T47D (cell line): Measurements from ENCODE around the gene NOX3.
"Not testable (repeated sequence)": the region's sequence is repeated elsewhere in the genome, so short reads cannot be mapped to it uniquely, and the experiment has no call there.

Experiments
- DNase-seq, 2 experiments: peaks; one replicate each; pipeline versions ENCODE4 v3.0.0 to v3.0.0-alpha.2; 2011 to 2012; ENCODE audit warnings: low read depth in 1 of 2, low spot score in 1 of 2
- JUND ChIP-seq: IDR thresholded peaks from 2 replicates; pipeline ENCODE4 v1.6.1; 2012; ENCODE audit warnings: low read depth
- in situ Hi-C: cut with HindIII; loops from 2 replicates; pipeline ENCODE4 v1.10.0; 2016; ENCODE audit warnings: low sequenced_read_pairs, low pct_unique_long_range_greater_than_20kb

Gene NOX3

GRCh38 chr6:155452576-155452975 is 3.1 kb downstream of the NOX3 start:
- TF ChIP-seq JUND: no peak
- DNase-seq: no peak
- in situ Hi-C loops: no loop called here

- in situ Hi-C loops, DNase-seq: not testable (repeated sequence)
Measured at GRCh38 chr6:155451530-155451929, 4.1 kb downstream of the NOX3 start.

GRCh38 chr6:155450240-155450581 is 5.4 kb downstream of the NOX3 start:
- in situ Hi-C loops: no loop called here
- no peak for TF ChIP-seq JUND
- no peak for DNase-seq

GRCh38 chr6:155449450-155450239 is 6.0 kb downstream of the NOX3 start:
- in situ Hi-C loops: no loop called here
- no peak for TF ChIP-seq JUND
- DNase-seq: no peak

- in situ Hi-C loops: no loop called here
- no peak for TF ChIP-seq JUND
- no peak for DNase-seq
Measured at GRCh38 chr6:155448668-155449449, 6.8 kb downstream of the NOX3 start.

GRCh38 chr6:155447949-155448348 is 7.7 kb downstream of the NOX3 start:
- in situ Hi-C loops: no loop called here
- TF ChIP-seq JUND: no peak
- no peak for DNase-seq

- DNase-seq: no peak
- TF ChIP-seq JUND: no peak
- in situ Hi-C loops: no loop called here
Measured at GRCh38 chr6:155444952-155445903, 10.4 kb downstream of the NOX3 start.

- TF ChIP-seq JUND: no peak
- DNase-seq: no peak
- in situ Hi-C loops: no loop called here
Measured at GRCh38 chr6:155444120-155444917, 11.3 kb downstream of the NOX3 start.

- DNase-seq: peak in 1 of 2 experiments; percentile 14
- no peak for TF ChIP-seq JUND
- in situ Hi-C loops: no loop called here
Measured at GRCh38 chr6:155443168-155443567, 12.5 kb downstream of the NOX3 start.

GRCh38 chr6:155442562-155442961 is 13.1 kb downstream of the NOX3 start:
- DNase-seq: peak in 1 of 2 experiments; percentile 3
- no peak for TF ChIP-seq JUND
- in situ Hi-C loops: no loop called here

- DNase-seq: no peak
- in situ Hi-C loops: no loop called here
- no peak for TF ChIP-seq JUND
Measured at GRCh38 chr6:155441112-155441465, 14.6 kb downstream of the NOX3 start.
